ENCODE data around the gene CBX4.

Gene CBX4

GRCh38 chr17:79824234-79824633 is 15.0 kb downstream of the CBX4 start:
- no peaks in the 10 kb centered on the region for H3K36me3 ChIP-seq
- no peak for TF ChIP-seq Cebpa-rat (IDR thresholded peaks at IDR 0.05)

GRCh38 chr17:79822583-79823124 is 16.6 kb downstream of the CBX4 start:
- Histone ChIP-seq H3K27me3 (peaks cover 18 to 40% (median 30%) of the 10 kb centered on the region in 11 experiments), H3K4me1 (peaks cover 21 to 32% (median 27%) of the 10 kb centered on the region in 10 experiments), H3K27ac (no peak overlapping the region), H3K4me3 (no peak overlapping the region), H3K36me3 (no peaks in the 10 kb centered on the region), H3K9ac (no peak overlapping the region), H3K4me2 (no peak overlapping the region), H3K9me3 (replicated peaks in 1 of 11) (no peaks in the 10 kb centered on the region), H4K20me1 (peaks cover 0 to 1% (median 0%) of the 10 kb centered on the region in 11 experiments; a peak in 2 of 22 replicates)
- TF ChIP-seq Cebpa-rat (IDR thresholded peaks at IDR 0.05), result no peak

More at GRCh38 chr17:79824234-79824633, 15.0 kb downstream of the CBX4 start:
- no peak overlapping the region for H3K4me2 ChIP-seq
- no peak overlapping the region for H3K4me3 ChIP-seq
- peaks cover 5 to 24% (median 14%) of the 10 kb centered on the region in 11 experiments; a peak in 19 of 22 replicates for H3K27me3 ChIP-seq
- no peaks in the 10 kb centered on the region for H3K9me3 ChIP-seq (replicated peaks in 1 of 11)
- H3K9ac ChIP-seq, result no peak overlapping the region
- H4K20me1 ChIP-seq, result peaks cover 0 to 17% (median 0%) of the 10 kb centered on the region in 11 experiments; a peak in 5 of 22 replicates
- H3K27ac ChIP-seq, result no peak overlapping the region
- peaks cover 32 to 43% (median 38%) of the 10 kb centered on the region in 10 experiments for H3K4me1 ChIP-seq

- peaks cover 9 to 22% (median 15%) of the 10 kb centered on the region in 10 experiments for H3K4me1 ChIP-seq
- H3K36me3 ChIP-seq, result no peaks in the 10 kb centered on the region
- H3K4me3 ChIP-seq, result no peak overlapping the region
- no peaks in the 10 kb centered on the region for H3K9me3 ChIP-seq (replicated peaks in 1 of 11)
- H3K4me2 ChIP-seq, result no peak overlapping the region
- no peak overlapping the region for H3K27ac ChIP-seq
- peaks cover 0 to 4% (median 0%) of the 10 kb centered on the region in 11 experiments; a peak in 1 of 22 replicates for H4K20me1 ChIP-seq
- peaks cover 30 to 51% (median 41%) of the 10 kb centered on the region in 11 experiments for H3K27me3 ChIP-seq
- no peak overlapping the region for H3K9ac ChIP-seq
- TF ChIP-seq Cebpa-rat (IDR thresholded peaks at IDR 0.05), result no peak
Observed at GRCh38 chr17:79821331-79822095, 17.7 kb downstream of the CBX4 start.

- Histone ChIP-seq H3K27ac (no peak overlapping the region), H3K9ac (no peak overlapping the region), H3K27me3 (peaks cover 36 to 57% (median 47%) of the 10 kb centered on the region in 11 experiments), H3K4me3 (no peak overlapping the region), H3K36me3 (no peaks in the 10 kb centered on the region), H3K4me2 (no peak overlapping the region), H4K20me1 (peaks cover 0 to 4% (median 0%) of the 10 kb centered on the region in 11 experiments; a peak in 1 of 22 replicates), H3K9me3 (replicated peaks in 1 of 11) (no peaks in the 10 kb centered on the region), H3K4me1 (peaks cover 4 to 16% (median 9%) of the 10 kb centered on the region in 10 experiments; a peak in 19 of 20 replicates)
- no peak for TF ChIP-seq Cebpa-rat (IDR thresholded peaks at IDR 0.05)
Observed at GRCh38 chr17:79820959-79821330, 18.3 kb downstream of the CBX4 start.

- Histone ChIP-seq H3K27ac (no peak overlapping the region), H3K4me3 (no peak overlapping the region), H3K9me3 (replicated peaks in 1 of 11) (no peaks in the 10 kb centered on the region), H3K27me3 (peaks cover 48 to 69% (median 59%) of the 10 kb centered on the region in 11 experiments), H4K20me1 (peaks cover 0 to 14% (median 5%) of the 10 kb centered on the region in 11 experiments; a peak in 7 of 22 replicates), H3K4me1 (peaks cover 0 to 21% (median 7%) of the 10 kb centered on the region in 10 experiments; a peak in 11 of 20 replicates), H3K4me2 (peak overlapping the region in 2 of 11 experiments; percentile 28 to 39; a peak in 3 of 22 replicates), H3K36me3 (no peaks in the 10 kb centered on the region), H3K9ac (no peak overlapping the region)
- TF ChIP-seq Cebpa-rat (IDR thresholded peaks at IDR 0.05), result no peak
Observed at GRCh38 chr17:79819534-79820276, 19.5 kb downstream of the CBX4 start.

- Histone ChIP-seq H3K27me3 (peaks cover 54 to 76% (median 65%) of the 10 kb centered on the region in 11 experiments), H3K9me3 (replicated peaks in 1 of 11) (no peaks in the 10 kb centered on the region), H3K36me3 (no peaks in the 10 kb centered on the region), H3K9ac (no peak overlapping the region), H3K4me2 (peak overlapping the region in 6 of 11 experiments; percentile 2 to 39 (median 10); a peak in 9 of 22 replicates), H3K4me3 (no peak overlapping the region), H3K27ac (no peak overlapping the region), H4K20me1 (peaks cover 0 to 18% (median 5%) of the 10 kb centered on the region in 11 experiments; a peak in 7 of 22 replicates), H3K4me1 (peaks cover 0 to 27% (median 10%) of the 10 kb centered on the region in 10 experiments; a peak in 14 of 20 replicates)
- no peak for TF ChIP-seq Cebpa-rat (IDR thresholded peaks at IDR 0.05)
Observed at GRCh38 chr17:79819085-79819484, 20.2 kb downstream of the CBX4 start.

- H3K4me1 ChIP-seq, result peaks cover 0 to 30% (median 12%) of the 10 kb centered on the region in 10 experiments; a peak in 16 of 20 replicates
- no peak overlapping the region for H3K4me3 ChIP-seq
- no peaks in the 10 kb centered on the region for H3K36me3 ChIP-seq
- no peaks in the 10 kb centered on the region for H3K9me3 ChIP-seq (replicated peaks in 1 of 11)
- H3K9ac ChIP-seq, result no peak overlapping the region
- H4K20me1 ChIP-seq, result peaks cover 0 to 18% (median 5%) of the 10 kb centered on the region in 11 experiments; a peak in 7 of 22 replicates
- peaks cover 62 to 84% (median 73%) of the 10 kb centered on the region in 11 experiments for H3K27me3 ChIP-seq
- TF ChIP-seq Cebpa-rat (IDR thresholded peaks at IDR 0.05), result no peak
- no peak overlapping the region for H3K27ac ChIP-seq
- H3K4me2 ChIP-seq, result peak overlapping the region in 4 of 11 experiments; percentile 7 to 39 (median 20); a peak in 5 of 22 replicates
Observed at GRCh38 chr17:79818026-79818758, 21.0 kb downstream of the CBX4 start.

GRCh38 chr17:79815836-79816461 is 23.3 kb downstream of the CBX4 start:
- no peaks in the 10 kb centered on the region for H3K36me3 ChIP-seq
- H3K9ac ChIP-seq, result no peak overlapping the region
- H3K4me1 ChIP-seq, result peaks cover 20 to 51% (median 33%) of the 10 kb centered on the region in 10 experiments
- peaks cover 83 to 100% (median 95%) of the 10 kb centered on the region in 11 experiments for H3K27me3 ChIP-seq
- no peaks in the 10 kb centered on the region for H3K9me3 ChIP-seq (replicated peaks in 1 of 11)
- no peak overlapping the region for H3K27ac ChIP-seq
- H4K20me1 ChIP-seq, result peaks cover 0 to 38% (median 24%) of the 10 kb centered on the region in 11 experiments; a peak in 19 of 22 replicates
- H3K4me3 ChIP-seq, result no peak overlapping the region
- H3K4me2 ChIP-seq, result no peak overlapping the region
- TF ChIP-seq Cebpa-rat (IDR thresholded peaks at IDR 0.05), result no peak
